SU-DHL-6 (cell line): ENCODE results near the gene SPON2.

Source experiments
- EZH2phosphoT487 ChIP-seq: fragments of 200-600 bp; sonication (generic), shearing (Covaris generic); conservative IDR thresholded peaks from 2 replicates; pipeline ENCODE4 v1.6.1; 2018; ENCODE audit warnings: mild to moderate bottlenecking, antibody characterized with exemption, low read length, moderate library complexity, mixed read lengths
- TF ChIP-seq, protein P1 (sequence below): fragments of 200-600 bp; sonication (generic); IDR thresholded peaks from one replicate; pipeline ENCODE4 v1.5.1; 2017; ENCODE audit warnings: antibody characterized with exemption, mild to moderate bottlenecking, low read length, moderate library complexity; ENCODE audit not compliant: insufficient read depth, poor library complexity, severe bottlenecking

DNA sequence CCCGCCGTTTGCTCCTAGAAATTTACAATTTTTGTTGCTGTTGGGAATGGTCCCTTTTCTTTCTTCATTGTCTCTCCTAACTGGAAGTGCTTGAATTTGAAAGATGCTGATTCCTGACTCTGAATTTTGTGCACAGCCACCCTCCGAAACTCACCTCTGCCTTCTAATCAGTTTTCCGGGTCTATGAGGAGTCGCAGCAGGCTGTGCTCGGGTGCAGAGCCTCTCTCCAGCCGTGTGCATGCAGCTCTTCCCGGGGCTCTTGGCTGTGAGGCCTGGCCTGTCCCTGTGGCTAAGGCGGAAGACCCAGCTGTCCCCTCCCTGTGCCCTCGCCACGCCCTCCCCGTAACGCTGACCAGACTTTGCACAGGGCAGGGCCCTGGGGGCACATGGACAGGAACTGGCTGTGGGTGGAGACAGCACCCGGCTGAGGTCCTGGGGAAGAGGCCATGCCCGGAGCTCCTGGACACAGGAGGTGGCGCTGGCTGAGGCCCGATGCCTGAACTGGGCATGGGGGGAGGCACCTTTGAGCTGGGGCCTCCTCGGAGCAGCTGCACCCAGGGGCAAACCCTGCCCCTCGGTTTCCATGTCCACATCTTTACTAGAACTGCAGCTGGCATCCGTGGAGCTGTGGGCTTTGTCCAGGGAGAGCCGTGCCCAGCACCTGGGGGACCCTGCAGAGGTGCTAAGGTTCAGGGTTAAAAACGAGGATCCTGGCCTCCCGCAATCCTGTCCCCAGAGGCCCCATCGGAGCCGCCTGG, 32.6 kb upstream of the SPON2 start:
- TF ChIP-seq, protein P1, sequence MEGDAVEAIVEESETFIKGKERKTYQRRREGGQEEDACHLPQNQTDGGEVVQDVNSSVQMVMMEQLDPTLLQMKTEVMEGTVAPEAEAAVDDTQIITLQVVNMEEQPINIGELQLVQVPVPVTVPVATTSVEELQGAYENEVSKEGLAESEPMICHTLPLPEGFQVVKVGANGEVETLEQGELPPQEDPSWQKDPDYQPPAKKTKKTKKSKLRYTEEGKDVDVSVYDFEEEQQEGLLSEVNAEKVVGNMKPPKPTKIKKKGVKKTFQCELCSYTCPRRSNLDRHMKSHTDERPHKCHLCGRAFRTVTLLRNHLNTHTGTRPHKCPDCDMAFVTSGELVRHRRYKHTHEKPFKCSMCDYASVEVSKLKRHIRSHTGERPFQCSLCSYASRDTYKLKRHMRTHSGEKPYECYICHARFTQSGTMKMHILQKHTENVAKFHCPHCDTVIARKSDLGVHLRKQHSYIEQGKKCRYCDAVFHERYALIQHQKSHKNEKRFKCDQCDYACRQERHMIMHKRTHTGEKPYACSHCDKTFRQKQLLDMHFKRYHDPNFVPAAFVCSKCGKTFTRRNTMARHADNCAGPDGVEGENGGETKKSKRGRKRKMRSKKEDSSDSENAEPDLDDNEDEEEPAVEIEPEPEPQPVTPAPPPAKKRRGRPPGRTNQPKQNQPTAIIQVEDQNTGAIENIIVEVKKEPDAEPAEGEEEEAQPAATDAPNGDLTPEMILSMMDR: no peak
- no peak for TF ChIP-seq EZH2phosphoT487
